HG02852 (cell line): ENCODE measurements around the gene EGFL7.
"Not testable (repeated sequence)": the region's sequence is repeated elsewhere in the genome, so short reads cannot be mapped to it uniquely, and the experiment has no call there.

Experiments
- ATAC-seq: cut with Tn5 transposase; IDR thresholded peaks from one replicate; pipeline ENCODE4 v1.9.1; 2021; ENCODE audit warnings: mild to moderate bottlenecking, moderate library complexity; ENCODE audit not compliant: unreplicated experiment

The EGFL7 gene

GRCh38 chr9:136696502-136696901 is 33.8 kb downstream of the EGFL7 start:
- ATAC-seq = no peak

DNA sequence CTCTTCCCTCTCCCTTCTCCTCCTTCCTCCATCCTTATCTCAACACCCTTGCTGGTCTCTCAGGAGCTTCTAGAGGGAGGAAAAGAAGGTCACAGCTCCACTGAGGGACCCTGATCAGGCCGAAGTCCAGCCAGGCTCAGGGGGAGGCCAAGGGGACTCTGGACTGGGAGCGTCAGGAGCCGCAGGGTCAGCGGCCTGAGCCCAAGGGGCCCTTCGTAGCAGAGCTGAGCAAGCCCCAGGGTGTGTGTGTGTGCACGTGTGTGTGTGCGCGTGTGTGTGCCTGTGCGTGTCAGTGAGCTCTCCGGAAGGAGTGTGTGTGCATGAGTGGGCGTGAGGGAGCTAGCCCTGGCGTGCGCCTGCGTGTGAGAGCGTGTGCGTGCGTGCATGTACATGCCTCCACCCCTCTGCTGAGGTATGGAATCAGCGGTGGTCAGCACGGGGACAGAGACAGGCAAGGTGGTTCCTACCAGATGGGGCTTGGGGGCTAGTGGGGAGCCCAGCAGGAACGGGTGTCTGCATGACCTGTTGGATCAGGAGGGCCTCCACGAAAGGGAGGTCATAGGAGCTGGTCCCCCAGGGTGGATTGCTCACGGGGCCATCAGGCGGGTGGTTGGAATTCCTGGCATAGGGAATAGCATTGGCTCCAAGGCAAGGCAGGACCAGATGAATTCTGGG is 34.6 kb downstream of the EGFL7 start:
- ATAC-seq = no peak

DNA sequence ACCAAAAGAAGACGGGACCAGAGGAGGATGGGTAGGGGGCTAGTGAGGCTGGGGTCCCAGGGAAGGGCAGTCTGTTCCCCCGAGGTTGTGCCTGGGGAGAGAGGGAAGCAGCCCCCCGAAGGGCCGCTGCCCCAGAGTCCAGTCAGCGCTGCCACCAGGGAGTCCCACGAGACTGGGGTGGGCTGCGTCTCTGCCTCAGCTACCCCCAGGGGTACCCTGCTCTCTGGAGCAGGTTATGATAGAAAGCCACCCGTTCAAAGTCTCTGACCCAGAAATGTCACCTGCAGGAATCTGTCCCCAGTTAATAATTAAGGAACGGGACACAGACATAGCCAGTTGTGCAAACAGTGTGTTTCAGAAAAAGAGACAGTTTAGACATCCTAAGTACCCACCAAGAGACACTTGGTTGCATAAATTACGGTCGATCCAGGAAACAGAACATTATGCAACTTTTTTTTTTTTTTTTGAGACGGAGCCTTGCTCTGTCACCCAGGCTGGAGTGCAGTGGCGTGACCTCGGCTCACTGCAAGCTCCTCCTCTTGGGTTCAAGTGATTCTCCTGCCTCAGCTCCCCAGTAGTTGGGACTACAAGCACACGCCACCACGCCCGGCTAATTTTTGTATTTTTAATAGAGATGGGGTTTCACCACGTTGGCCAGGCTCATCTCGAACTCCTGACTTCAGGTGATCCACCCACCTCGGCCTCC is 35.3 kb downstream of the EGFL7 start:
- no peak for ATAC-seq

DNA sequence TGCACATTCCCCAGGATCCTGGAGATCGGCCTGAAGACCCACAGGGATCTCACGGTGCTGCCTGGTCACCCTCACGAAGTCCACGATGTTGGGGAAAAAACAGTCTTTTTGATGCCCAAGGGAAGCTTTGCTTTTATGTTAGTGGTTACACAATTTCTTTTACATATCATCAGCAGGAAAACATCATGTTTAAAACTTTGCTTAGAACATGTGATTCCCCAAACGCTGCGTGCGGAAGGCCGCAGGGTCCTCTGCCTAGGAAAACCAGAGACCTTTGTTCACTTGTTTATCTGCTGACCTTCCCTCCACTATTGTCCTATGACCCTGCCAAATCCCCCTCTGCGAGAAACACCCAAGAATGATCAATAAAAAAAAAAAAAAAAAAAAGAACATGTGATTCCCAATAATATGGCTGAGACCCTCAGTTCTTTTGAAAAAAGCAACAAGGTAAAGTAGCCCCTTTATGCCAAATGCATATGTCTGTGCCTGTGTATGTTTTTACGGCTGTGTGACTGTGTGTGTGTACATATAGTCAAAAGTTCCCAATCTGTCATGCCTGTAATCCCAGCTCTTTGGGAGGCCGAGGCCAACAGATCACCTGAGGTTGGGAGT is 36.0 kb downstream of the EGFL7 start:
- ATAC-seq = no peak

- no peak for ATAC-seq
Measured at GRCh38 chr9:136700304-136700703, 37.6 kb downstream of the EGFL7 start.

DNA sequence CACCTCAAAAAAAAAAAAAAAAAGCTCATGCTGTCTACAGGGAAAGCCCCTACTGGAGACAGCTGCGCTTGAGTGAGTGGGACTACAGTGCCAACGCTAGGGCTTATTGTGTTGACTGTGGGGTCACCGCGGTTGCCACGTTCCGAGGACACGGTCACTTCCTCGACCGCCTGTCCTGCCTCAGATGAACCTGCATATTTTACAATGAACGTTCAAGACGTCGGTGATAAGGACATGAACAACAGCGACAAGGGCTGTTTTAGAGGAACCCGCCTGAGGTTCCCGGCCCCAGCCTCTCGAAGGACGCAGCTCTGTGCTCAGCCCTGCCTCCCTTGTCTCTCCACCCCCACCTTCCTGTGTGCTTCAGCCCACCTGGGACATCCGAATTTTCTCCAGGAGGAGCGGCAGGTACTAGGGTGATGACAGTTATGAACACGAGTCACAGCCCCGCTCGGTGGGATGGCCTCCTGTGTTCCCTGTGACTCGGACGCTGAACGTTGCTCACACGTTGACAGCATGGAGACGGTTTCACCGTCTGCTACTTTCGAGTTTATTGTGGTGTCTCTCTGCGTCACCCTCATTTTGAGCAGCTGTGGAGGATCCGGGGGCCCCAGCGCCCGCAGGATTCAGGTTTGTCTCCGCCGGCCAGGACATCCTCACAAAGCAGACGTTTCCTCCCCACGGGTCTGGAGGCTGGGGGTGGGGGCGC is 38.4 kb downstream of the EGFL7 start:
- ATAC-seq = no peak

DNA sequence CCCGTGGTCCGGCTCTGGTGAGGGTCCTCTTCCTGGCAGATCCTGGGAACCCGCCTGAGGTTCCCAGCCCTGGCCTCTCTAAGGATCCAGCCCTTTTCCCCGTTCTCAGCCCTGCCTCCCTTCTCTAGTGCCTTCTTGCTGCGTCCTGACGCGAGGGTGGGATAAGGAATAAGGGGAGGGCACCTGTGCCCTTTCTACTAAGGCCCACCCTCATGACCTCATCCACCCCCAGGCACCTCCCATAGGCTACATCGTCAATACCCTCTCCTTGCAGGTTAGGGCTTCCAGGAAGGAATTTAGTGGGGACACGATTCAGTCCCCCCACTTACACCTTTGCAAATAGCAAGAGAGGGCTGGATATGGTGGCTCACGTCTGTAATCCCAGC is 38.9 kb downstream of the EGFL7 start:
- ATAC-seq = no peak

- ATAC-seq = no peak
Measured at GRCh38 chr9:136703276-136703860, 40.7 kb downstream of the EGFL7 start.

GRCh38 chr9:136704741-136705140 is 42.0 kb downstream of the EGFL7 start:
- ATAC-seq = not testable (repeated sequence)

DNA sequence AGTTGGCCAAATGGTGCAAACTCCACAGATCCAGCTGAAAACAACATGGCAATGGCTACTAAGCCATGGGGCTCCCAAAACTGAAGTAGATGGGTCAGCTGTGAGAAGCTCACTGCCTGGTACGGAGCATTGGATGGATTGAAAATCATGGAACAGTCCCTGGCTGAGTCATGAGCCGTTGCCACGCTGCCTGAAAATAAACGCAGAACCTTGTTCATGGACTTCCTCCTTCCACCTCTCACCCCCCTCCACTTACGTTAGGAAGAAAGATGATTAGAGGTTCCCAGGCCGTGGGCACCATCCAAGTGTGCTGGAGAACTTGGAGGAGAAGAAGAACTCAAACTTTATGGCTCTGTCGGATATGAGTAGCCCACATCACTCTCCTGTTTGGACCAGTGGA is 42.8 kb downstream of the EGFL7 start:
- no peak for ATAC-seq

DNA sequence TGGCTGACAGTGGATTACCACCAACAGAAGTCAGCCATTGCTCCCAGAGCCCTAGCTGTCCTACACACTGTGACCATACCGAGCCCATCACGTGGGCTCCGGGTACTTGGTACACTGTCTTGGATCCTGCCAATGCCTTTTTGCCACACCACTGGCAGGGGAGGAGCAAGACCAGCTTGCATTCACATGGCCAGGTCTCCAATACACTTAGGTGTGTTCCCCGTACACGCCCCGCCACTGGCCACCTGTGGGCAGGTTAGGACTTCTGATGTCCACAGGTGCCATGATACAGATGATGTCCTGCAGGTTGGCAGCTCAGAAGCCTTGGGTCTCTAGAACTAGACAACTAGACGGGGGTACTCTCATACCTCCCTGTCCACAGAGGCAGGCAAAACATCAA is 44.3 kb downstream of the EGFL7 start:
- ATAC-seq = no peak

- ATAC-seq = no peak
Measured at GRCh38 chr9:136707849-136708517, 45.3 kb downstream of the EGFL7 start.

DNA sequence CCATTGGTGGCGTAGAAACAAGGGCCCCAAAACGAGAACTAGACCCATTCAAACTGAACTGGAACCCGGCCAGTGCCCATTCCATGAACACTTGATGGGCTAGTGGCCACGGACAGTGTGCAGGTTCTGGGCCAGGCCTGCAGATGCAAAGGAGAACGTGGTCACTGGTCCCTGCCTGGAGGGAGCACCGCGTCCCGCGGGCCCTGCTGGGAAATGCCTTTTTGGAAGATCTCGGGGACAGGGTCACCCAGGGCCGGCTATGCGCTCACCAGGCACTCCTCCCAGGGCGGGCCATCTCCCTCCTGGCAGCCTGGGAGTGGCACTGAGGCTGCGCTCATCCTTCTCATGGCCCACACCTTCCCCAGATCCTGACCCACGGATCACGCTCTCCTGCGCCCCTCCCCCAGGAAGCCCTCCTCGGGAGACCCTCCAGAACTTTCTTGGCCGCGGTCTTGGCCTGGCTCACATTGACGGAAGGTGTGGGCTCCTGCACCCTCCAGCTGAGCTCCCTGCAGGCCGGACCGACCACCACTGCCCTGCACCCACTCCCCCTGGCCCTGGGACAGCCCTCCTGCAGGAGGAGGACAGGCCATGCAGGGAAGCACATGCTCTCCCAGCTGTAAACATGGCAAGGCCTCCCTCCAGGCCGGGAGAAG is 46.9 kb downstream of the EGFL7 start:
- no peak for ATAC-seq

GRCh38 chr9:136710543-136710942 is 47.8 kb downstream of the EGFL7 start:
- ATAC-seq = no peak

GRCh38 chr9:136711219-136711648 is 48.5 kb downstream of the EGFL7 start:
- not testable (repeated sequence) for ATAC-seq

DNA sequence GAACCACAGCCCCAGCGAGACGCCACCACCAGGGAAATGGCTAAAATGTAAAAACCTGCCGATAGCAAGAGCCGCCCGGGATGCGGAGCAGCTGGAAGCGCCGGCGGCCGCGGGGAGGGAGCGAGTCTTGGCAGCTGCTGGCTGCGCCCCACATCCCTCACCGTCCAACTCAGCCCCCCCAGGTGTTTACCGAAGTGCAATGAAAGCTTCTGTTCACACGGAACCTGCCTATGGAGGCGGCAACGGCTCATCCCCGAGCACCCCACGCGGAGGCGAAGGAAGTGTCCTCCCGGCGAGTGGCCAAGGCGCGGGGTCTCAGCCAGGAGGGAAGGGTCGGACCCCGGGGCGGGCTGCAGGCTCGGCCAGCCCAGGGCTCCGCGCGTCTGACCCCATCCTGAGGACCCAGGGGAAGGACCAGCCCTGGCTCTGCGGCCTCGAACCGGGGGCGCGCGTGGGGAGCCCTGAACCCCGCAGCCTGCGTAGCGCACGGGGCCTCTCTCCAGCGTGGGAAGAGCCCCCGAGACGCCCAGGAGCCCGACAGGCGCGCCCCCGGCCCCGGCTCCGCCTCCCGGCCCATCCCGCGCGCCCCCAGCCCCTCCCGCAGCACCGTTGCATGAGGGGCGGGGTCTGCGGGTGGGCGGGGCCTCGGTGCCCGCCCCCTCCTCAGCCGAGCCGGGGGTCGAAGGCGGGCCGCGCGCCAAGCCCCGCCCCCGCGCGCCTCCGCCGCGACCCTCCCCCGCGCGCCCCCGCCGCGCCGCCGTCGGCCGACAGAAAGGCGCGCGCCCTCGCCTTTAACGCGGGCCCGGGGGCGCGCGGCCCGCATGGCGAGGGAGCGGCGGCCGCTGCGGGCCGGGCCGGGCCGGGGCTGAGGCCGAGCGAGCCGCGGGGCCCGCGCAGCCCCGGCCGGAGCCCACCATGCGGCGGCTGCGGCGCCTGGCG is 49.3 kb downstream of the EGFL7 start, which contains the start of gene DIPK1B:
Gene DIPK1B (plus strand): TSS at position 822 of the 939 bp plus-strand sequence. CDS start 94 bp downstream, at position 916.
- no peak for ATAC-seq

GRCh38 chr9:136712690-136713544 is 50.2 kb downstream of the EGFL7 start:
- no peak for ATAC-seq

DNA sequence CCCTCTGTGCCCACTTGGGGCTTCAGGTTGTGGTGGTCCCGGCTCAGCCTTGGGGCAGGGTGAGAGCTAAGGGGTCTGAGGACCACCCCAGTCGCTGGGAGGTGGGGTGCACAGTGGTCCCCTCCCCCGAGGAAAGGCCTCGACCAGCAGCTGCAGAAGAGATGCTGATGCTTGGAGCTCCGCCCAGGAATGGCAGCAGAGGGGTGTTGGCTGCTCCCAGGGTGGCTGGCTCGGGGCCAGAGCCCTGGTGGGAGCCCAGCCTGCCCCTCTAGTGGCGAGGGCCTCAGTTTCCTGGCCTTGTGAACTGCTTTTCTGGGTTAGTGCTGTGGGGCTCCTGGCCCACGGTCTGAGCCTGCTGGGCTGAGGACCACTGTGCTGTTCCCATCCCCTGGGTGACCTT is 50.8 kb downstream of the EGFL7 start:
- no peak for ATAC-seq
